NCI-H446 (cell line): ENCODE results near the gene ANKK1.
A peak's percentile ranks its signal among the peaks of the same experiment; 100 is the strongest.

Experiments used
- DNase-seq, 2 experiments: peaks; one replicate each; lab custom pipeline; 2025; lab: John Stamatoyannopoulos, UW

Gene ANKK1

GRCh38 chr11:113387605-113388211, at the start of gene ANKK1:
Gene ANKK1, plus strand, starts transcription at chr11:113387779. Its CDS starts 106 bp downstream, at chr11:113387885.
- DNase-seq: no peak

GRCh38 chr11:113338730-113339129, 48.8 kb upstream of the ANKK1 start:
- DNase-seq: no peak

GRCh38 chr11:113339929-113340589, 47.5 kb upstream of the ANKK1 start:
- DNase-seq: no peak

- no peak for DNase-seq
Measured at GRCh38 chr11:113341388-113342165, 46.0 kb upstream of the ANKK1 start.

DNA sequence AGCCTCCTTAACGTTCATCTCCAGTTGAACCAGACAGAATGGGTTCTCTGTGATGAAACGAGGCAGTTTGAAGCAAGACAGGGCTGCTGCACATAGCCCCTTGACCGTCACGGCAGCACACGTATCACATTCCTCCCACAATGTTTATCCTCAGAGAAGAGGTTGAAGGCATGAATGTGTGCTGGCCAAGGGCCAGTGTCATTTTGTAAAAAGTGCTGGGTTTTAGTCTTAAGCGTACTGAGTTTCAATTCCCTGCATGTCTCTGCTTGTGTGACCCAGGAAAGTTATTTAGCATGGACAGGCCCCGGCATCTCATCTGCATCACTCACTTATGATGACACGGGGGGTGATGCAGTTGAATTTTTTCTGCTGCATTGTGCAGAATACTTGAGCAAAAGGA, 41.6 kb upstream of the ANKK1 start:
- DNase-seq: no peak

DNA sequence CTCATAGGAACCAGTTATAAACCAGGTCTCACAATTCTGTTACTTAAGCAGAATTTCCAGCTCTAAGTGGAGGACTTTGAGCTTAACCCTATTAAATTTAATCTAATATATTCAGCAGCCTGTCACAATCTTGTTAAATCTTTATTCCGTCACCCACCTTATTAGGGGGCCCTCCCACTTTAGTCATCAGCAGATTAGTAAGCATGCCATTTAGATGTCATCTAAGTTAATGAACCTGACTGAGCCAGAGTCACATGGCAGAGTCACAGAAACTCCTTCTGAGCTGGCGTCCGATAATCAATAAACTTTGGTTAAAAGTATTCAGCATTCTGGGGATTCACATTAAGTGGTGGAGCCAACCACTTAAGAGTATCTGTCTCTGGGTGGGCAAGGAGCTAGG, 38.1 kb upstream of the ANKK1 start:
- DNase-seq: no peak

GRCh38 chr11:113350336-113351067, 37.1 kb upstream of the ANKK1 start:
- peak; percentile 7 to 69 for DNase-seq

GRCh38 chr11:113351068-113351450, 36.5 kb upstream of the ANKK1 start:
- no peak for DNase-seq

DNA sequence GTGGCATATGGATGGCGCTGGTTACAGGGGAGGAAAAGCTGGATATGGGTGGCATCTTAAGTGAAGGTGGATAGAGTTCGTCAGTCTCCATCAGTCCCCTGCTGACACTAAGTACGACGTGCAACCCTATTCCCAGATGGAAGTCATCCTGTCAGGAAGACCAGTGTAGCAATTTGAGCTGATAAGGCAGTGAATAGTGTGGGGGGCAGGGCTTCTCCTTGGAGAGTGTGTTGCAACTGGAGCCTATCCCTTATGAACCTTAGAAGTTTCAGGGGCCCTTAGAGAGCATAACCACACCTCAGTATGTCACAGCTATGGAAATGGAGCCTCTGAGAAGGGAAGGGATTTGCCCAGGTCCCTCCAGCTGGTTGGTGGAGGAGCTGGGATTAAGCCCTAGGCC, 36.1 kb upstream of the ANKK1 start:
- DNase-seq: no peak

- no peak for DNase-seq
Measured at GRCh38 chr11:113356203-113356602, 31.4 kb upstream of the ANKK1 start.

DNA sequence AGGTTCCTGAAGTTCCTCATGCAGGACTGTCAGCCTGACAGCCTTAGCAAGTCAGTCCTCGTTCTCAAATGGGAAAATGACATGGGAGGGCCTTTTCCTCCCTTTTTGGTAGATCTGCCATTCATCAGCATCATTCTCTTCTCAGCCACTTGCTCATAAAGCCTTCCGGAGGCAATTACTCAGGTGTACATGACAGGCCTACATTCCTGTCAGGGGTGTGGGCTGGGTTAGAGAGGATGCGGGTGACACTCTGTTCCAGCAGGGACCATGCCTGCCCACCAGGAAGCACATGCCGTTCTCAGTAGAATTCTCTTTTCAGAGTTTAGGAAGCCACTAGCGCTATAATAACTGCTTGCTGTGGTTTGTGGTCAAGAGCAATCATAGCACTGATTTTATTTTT, 24.2 kb upstream of the ANKK1 start:
- DNase-seq: no peak

DNA sequence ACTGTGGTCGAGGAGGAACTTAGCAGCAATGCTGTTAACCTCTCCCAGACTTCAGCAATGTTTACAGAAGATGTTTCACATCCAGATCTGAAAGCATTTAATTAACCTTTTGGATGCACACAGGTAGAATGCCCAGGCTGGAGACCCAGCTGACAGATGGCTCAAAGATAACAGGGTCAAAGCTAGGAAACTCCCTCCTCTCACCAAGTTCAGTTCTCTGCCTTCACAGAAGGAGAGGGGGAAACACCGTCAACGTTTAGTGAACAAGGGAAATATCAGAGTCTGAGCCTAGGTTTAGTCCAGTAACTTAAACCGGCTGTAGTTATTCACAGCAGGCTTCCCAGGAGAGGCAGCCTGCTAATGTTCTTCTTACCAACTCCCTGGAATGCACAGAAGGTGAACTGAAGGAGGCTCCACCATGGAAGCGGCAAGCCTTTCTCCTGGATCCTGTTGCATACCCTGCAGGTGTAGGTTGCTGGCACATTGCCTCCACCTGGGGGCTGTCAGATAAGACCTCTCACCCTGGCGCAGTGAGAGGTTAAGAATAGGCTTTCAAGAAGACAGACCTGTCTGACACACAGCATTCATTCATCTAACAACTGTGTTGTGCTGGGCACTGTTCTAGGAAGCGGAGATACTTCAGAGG, 23.5 kb upstream of the ANKK1 start:
- no peak for DNase-seq

DNA sequence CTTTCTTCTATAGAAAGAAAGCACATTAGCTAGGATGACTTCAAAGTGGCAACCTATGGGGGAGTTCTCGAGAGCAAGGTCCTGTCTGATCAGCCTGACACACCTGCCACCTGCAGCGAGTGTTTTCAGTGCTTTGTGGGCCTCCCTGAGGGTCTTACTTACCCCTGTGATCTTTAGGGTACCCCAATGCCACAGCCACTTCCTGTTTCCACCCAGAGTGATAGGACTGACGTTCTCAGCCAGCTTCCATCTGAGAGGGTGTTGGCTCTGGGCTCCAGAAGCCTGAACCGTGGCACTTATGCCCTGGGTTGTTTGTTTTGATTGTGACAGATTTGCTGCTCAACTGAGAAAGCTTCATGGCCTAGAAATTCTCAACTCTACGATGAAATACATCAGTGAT, 21.7 kb upstream of the ANKK1 start:
- DNase-seq: no peak

DNA sequence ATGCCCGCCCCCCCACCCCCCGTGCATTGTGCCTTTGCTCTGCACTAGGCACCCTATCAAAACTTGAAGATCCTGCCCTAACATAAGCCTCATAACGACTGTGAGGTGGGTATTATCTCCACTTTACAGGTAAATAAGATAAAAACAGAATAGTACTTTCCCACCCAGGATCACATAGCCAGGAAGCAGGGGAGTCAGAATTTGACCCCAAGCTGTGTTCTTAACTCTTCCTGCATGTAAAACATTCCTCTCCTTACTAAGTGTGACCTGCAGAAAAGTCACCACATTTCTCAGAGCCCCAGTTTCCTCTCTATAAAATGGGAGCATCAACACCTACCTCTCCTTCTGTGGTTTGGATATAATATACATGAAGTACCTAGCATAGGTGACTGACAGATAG, 18.2 kb upstream of the ANKK1 start:
- DNase-seq: no peak

DNA sequence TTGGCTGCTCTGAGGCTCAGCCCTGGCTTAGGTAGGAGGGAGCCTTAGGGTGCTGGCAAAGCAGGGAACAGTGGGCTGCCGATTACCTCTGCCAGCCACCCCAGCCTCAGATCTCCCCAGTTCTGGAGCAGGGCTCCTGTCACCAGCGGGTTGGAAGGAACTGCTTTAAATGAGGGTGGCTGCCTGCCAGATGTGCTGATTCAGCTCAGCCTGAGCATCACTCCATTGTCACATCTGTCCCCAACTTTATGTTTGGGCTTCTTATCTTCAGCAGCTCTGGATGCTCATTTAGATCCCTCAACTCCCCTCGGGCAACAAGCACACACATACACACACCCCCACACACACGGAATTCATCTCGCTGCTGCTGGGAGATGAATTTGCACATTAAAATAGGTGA, 16.9 kb upstream of the ANKK1 start:
- DNase-seq: no peak

GRCh38 chr11:113372309-113372708, 15.3 kb upstream of the ANKK1 start:
- no peak for DNase-seq

GRCh38 chr11:113373306-113373705, 14.3 kb upstream of the ANKK1 start:
- DNase-seq: peak in 1 of 2 experiments; percentile 35

DNA sequence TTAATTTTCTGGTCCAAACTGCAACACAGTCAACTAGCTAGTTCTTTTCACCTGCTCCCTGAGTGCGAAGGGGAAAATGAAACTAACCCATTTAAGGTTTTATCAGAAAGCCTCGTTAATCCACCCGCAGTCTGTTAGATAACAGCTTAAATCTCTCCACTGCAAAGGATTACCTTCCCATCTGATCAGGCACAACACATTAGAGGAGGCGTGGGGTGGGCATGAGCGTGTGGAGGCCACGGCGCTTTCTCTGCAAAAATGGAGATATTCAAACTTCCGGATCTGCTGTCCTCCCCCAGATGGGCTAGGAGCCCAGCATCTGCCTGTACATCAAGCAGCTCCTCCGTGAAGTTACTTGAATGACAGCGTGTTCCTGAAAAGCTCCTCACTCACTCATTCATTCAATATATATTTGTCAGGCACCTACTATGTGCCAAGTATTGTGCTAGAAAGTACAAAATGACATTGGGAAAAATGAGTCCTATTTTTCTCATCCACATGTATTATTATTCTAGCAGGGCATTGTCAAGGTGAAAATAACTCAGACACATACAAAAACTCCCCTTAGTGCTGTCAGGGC, 13.5 kb upstream of the ANKK1 start:
- DNase-seq: no peak

- DNase-seq: no peak
Measured at GRCh38 chr11:113375402-113375801, 12.2 kb upstream of the ANKK1 start.

GRCh38 chr11:113376156-113376555, 11.4 kb upstream of the ANKK1 start:
- peak; percentile 35 to 85 for DNase-seq

DNA sequence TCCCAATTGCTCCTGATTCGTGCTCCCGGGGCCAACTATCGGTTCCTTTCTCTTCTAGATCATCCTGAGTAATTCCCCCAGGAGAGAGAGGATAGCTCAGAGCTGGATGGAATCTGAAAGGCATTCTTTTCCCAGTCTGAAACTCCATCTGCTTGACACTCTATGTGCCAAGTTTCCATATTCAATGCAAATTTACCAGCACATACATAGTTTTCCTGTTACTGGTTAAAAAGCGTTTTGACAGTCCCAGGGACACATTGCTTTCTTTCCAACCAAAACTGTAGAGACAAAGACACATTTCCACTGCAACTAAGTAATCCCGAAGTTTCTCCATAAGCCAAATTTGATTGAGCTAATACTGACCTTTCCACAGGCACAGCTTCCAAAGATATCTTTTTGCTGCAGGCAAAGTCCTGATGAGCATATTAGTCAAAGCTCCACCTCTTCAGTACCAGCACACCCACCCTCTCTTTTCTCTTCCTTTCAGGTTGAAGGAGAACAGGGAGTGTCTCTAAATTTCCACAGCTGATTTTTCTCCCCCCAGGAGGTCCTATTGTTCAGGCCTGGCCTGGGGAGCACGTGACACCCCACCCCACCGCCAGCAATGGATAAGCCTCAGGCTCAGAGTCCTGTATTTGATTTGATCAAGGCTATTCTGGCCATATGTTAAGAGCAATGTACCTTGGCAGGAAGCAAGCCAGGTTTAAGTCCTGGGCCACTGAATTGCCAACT, 9.7 kb upstream of the ANKK1 start:
- peak; percentile 48 to 84 for DNase-seq
